HG02759 (cell line): ENCODE measurements around the gene ANP32A.
"Not testable (repeated sequence)": the region's sequence is repeated elsewhere in the genome, so short reads cannot be mapped to it uniquely, and the experiment has no call there.

Source experiments
- ATAC-seq: cut with Tn5 transposase; IDR thresholded peaks from one replicate; pipeline ENCODE4 v1.9.1; 2021; ENCODE audit warnings: mild to moderate bottlenecking, moderate library complexity; ENCODE audit not compliant: unreplicated experiment

ANP32A gene

DNA sequence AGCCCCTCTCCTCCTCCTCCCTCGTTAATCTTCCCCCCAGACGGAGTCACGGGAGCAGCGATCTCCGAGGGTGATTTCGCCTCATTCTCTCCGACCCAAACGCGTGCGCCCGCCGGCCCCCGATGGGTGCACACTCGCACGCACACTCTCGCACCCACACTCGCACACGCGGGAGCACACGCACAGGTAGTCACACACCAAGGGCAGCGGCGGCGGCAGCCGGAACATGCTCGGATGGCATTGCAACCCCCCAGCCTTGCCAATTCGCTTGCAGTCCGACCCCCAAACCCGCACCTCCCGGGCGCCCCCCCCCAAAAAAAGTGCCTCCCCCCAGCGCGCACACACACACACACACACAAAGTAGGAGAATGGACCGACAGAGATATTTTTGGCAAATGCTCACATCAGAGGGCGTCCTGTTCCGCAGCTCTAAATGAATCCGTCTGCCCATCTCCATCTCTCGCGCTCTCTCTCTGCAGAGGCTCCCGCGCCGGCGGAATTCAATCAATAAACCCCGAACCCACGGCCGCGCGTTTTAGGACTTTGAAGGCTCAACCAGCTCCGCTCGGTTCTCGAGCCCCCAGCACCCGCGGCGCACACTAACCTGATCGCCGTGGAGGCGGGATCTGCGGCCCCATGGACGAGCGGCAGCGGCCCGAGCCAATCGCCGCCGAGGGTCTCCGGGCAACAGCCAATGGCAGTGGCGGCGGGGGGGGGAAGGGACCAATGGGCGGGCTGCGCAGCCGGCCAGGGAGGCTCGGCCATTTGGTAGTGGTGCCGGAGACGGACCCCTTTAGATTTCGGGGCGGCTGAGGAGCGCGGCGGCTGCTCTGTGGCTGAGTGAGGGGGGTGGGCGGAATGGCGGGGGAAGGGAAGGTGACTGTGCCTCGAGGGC, at the start of gene ANP32A:
Gene ANP32A (minus strand): TSS at position 601 of the 895 bp plus-strand sequence. CDS start 144 bp downstream, at position 457.
- ATAC-seq: peak; percentile 58

DNA sequence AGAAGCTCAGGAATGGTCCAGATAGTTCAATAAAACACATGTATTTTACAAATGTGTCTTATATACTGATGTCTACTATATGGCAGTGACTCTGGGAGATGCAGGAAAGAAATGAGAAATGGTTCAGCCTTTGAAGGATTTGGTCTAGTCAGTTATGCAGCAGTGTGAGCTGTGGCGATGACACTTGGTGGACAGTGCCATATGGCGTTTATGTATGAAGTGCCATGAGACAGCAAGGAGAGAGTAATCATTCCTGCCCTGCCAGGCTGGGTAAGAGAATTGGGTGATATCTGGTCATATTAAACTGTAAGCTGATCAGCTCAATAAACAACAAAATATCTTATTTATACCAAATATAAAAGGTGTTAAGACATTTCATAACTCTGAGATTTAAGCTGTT, 47.6 kb upstream of the ANP32A start:
- ATAC-seq: no peak

DNA sequence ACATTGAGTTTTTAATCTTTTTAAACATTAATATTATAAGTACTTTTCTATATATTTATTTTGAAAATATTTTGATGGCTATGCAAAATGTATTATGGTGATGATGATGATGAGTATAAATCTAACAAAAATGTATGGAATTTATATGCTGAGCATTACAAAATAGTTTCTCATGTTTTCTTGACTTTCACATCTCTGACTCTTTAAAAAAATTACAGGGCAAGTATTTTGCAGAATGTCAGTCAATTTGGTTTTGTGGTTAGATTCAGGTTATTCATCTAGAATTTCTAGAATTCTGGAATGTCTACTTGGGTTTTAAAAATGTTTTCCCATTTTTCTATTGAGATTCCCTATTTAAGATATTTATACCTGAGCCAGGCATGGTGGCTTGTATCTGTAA, 41.7 kb upstream of the ANP32A start:
- no peak for ATAC-seq

DNA sequence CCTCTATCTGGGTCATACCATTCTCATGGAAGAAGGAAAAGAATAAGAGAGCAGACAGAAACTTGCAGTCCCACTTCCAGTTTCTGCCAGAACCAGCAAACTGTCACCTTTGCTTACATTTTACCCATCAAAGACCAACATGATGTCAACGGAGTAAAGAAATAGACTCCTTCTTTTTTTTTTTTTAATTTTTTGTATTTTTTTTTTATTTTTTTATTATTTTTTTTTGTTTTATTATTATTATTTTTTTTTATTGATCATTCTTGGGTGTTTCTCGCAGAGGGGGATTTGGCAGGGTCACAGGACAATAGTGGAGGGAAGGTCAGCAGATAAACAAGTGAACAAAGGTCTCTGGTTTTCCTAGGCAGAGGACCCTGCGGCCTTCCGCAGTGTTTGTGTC, 38.0 kb upstream of the ANP32A start:
- ATAC-seq: not testable (repeated sequence)

DNA sequence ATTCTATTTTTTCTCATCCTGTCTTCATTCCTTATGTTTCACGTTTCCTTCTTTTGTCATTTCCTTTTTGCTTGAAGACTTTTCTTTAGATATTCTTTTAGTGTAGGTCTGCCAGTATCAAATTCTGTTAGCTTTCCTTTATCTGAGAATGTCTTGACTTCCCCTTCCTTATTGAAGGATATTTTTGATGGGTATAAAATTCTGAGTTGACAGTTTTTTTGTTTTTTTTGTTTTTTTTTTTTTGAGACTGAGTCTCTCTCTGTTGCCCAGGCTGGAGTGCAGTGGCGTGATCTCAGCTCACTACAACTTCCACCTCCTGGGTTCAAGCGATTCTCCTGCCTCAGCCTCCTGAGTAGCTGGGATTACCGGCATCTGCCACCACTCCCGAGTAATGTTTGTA, 36.7 kb upstream of the ANP32A start:
- ATAC-seq: not testable (repeated sequence)

DNA sequence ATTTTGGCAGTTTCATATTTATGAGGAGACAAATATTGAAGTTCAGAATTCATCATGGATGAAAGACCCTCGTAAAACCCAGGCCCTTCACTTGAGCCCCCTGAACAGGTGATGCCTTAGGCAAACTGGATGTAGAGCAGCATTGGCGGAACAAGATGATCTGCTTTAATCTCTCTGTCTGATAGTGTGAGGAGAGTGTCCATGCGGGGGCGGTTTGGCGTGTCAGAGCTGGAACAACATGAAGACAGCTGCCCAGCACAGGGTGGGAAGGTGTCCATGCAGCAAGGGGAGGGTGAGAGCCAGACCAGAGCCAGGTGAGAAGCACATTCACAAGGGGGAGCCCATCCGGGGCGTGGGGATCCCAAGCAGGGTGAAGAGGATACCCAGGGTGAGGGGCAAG, 31.8 kb upstream of the ANP32A start:
- ATAC-seq: no peak

DNA sequence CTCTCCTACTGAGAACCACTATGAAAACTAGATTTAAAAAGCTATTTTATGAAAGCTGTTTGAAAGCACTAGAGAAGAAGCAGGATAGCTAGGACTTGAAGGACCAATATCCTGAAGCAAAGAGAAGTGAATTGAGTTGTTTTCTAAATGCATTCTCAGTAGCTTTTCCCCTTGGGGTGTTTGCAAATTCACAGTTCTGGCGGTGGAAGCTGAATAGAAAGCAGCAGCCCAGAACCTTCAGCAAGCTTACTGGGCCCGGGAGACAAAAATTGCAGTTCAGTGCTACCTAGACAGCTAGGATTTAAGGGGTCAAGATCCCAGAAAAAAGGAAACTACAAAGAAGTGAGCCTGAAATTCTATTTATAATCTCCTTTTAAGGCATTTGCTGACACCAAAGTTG, 31.3 kb upstream of the ANP32A start:
- no peak for ATAC-seq

- ATAC-seq: no peak
These were observed 28.8 kb upstream of the ANP32A start for GRCh38 chr15:68849497-68849896.

DNA sequence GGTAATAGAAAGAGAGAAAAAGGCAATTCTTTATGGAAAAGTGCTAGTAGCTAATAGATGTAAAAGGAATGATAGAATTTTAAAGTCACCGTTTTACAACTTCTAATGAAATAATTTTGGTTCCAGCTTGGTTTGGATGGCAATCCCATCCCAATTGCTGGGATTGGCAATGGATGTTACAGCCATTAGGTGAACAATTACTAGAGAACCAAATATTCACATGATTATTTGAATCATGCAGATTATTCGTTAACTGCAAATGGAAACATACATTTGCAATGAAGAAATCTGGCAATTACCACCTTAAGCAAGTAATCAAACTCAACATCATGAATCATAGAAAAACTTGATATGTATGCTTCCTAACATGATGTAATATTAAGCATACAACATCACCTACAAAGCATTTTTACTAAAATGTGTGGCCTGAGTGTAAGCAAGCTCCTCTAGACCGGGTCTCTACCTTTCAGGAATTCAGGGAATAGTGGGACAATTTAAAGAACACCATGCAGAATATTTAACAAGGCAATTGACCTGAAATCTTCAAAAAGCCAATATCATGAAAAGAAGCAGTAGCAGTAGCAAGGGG, 26.2 kb upstream of the ANP32A start:
- no peak for ATAC-seq

GRCh38 chr15:68844856-68845550, 24.3 kb upstream of the ANP32A start:
- ATAC-seq: no peak

GRCh38 chr15:68843425-68844311, 23.0 kb upstream of the ANP32A start:
- no peak for ATAC-seq

- ATAC-seq: no peak
These were observed 22.3 kb upstream of the ANP32A start for GRCh38 chr15:68842958-68843357.

DNA sequence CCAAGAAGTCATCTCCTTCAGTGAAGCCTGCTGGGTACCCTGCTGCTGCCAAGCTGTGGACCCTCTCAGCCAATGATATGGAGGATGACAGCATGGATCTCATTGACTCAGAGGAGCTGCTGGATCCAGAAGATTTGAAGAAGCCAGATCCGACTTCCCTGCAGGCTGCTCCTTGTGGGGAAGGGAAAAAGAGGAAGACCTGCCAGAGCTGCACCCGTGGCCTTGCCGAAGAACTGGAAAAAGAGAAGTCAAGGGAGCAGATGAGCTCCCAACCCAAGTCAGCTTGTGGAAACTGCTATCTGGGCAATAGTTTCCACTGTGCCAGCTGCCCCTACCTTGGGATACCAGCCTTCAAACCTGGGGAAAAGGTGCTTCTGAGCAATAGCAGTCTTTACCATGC, 13.7 kb upstream of the ANP32A start:
- no peak for ATAC-seq

- ATAC-seq: no peak
These were observed 13.1 kb upstream of the ANP32A start for GRCh38 chr15:68833700-68834331.

GRCh38 chr15:68830141-68830785, 9.6 kb upstream of the ANP32A start:
- ATAC-seq: no peak

GRCh38 chr15:68829068-68829467, 8.4 kb upstream of the ANP32A start:
- ATAC-seq: no peak

DNA sequence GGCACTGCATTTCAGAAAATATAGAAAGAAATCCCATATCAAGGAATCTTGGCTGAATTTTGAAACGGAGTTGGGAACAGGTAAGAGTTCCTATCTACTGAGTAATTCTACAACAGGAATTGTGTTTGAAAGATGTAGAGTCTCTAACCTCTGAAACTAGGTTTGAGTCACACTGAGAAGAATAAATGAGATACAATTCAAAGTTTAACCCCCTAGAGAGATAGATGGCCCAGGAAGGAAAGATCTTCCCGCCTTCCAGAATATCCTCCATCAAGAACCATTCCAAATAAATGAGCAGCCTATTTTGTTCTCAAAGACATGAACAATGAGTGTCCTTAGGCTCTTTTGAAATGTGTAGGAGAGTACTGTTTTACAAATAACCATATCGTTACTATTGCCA, 2.9 kb upstream of the ANP32A start:
- no peak for ATAC-seq

DNA sequence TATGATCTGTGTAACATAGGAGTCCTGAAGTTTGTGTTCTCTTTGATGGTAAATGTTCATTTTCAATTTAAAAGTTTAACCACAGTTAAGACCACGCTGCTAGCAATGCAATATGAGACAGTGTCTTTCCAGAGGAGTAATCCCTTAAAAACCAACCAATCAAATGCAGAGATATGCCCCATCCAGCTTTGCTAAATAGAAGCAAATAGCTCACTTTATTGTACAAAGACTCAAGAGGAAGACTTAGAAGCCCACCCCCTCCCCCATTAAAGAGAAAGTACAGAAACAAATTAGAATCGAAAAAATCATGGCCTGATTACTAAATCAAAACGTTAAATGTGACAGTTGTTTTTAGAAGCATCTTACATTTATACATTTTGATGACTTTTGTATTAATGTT, 2.1 kb upstream of the ANP32A start:
- no peak for ATAC-seq

DNA sequence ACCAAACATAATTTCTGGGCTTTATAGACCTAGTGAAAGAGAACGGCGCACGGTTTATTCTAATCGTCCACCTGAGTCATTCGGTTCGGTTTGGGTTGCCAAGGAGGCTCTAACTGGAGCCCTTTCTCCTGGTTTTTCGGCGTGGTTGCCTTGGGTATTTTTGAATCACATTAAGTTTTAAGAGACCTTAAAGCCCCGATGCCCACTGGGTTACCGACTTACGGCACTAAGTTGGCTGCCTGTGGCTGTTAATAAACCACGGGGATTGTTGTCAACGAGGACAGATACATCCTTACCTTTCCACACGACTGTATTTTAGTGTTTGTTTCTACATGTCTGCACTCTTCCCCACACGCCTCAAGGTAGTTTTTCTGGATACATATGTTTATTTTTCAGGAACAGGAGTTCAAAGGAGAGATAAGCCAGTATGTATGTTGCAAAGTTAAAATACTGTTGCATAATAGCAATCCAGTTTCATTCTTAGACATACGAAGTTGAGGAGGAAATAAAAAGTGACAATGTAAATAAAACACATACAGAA, 1.2 kb upstream of the ANP32A start:
- no peak for ATAC-seq
